Trophoblast cell (in vitro differentiated cells and primary cell): Measurements from ENCODE around the gene CMTR1.

ENCODE experiments used
- DNase-seq, 2 donors: peaks; one replicate each; pipeline ENCODE4 v3.0.0-alpha.2; 2016
- H2AFZ ChIP-seq: 2 replicates; pipeline ENCODE4 v1.6.1; 2013; ENCODE audit warnings: low read length, moderate library complexity, mild to moderate bottlenecking; ENCODE audit not compliant: insufficient read depth, poor library complexity
- H2AK5ac ChIP-seq: 2 replicates; pipeline ENCODE4 v1.6.1; 2013; ENCODE audit warnings: mild to moderate bottlenecking, low read length
- H2BK120ac ChIP-seq: 2 replicates; pipeline ENCODE4 v1.6.1; 2013; ENCODE audit warnings: low read length, mild to moderate bottlenecking, moderate library complexity; ENCODE audit not compliant: insufficient read depth, poor library complexity
- H2BK12ac ChIP-seq: 2 replicates; pipeline ENCODE4 v1.6.1; 2013; ENCODE audit warnings: mild to moderate bottlenecking, low read length, moderate library complexity
- H2BK5ac ChIP-seq: 2 replicates; pipeline ENCODE4 v1.6.1; 2013; ENCODE audit warnings: low read length, low read depth, moderate library complexity, mild to moderate bottlenecking; ENCODE audit not compliant: poor library complexity
- H3K14ac ChIP-seq: 2 replicates; pipeline ENCODE4 v1.6.1; 2013; ENCODE audit warnings: mild to moderate bottlenecking, low read length
- H3K18ac ChIP-seq: 2 replicates; pipeline ENCODE4 v1.6.1; 2013; ENCODE audit warnings: mild to moderate bottlenecking, low read length
- H3K23ac ChIP-seq: 2 replicates; pipeline ENCODE4 v1.6.1; 2013; ENCODE audit warnings: low read length
- H3K27ac ChIP-seq: 2 replicates; pipeline ENCODE4 v1.5.1; 2013; ENCODE audit warnings: low read depth, mild to moderate bottlenecking, inconsistent platforms, low read length, moderate library complexity
- H3K27me3 ChIP-seq: 2 replicates; pipeline ENCODE4 v1.6.1; 2013; ENCODE audit warnings: inconsistent platforms, mild to moderate bottlenecking, low read length, moderate library complexity; ENCODE audit not compliant: insufficient read depth
- H3K36me3 ChIP-seq, 2 experiments: 1 replicate in 1 of 2; 2 replicates in 1 of 2; pipeline ENCODE4 v1.6.1; 2013; ENCODE audit warnings: low read length in 2 of 2, mild to moderate bottlenecking in 2 of 2, moderate library complexity in 1 of 2; ENCODE audit not compliant: insufficient read depth in 2 of 2, control insufficient read depth in 1 of 2
- H3K4ac ChIP-seq: 2 replicates; pipeline ENCODE4 v1.6.1; 2013; ENCODE audit warnings: low read depth, mild to moderate bottlenecking, low read length, moderate library complexity
- H3K4me1 ChIP-seq, 2 experiments: 1 replicate in 1 of 2; 2 replicates in 1 of 2; pipeline ENCODE4 v1.6.1; 2013; ENCODE audit warnings: low read length in 2 of 2, mild to moderate bottlenecking in 2 of 2, moderate library complexity in 1 of 2; ENCODE audit not compliant: insufficient read depth in 2 of 2, control insufficient read depth in 1 of 2
- H3K4me2 ChIP-seq: 2 replicates; pipeline ENCODE4 v1.6.1; 2013; ENCODE audit warnings: inconsistent platforms, mild to moderate bottlenecking, low read length, moderate library complexity
- H3K4me3 ChIP-seq: 2 replicates; pipeline ENCODE4 v1.5.1; 2013; ENCODE audit warnings: mild to moderate bottlenecking, low read depth, low read length, inconsistent platforms
- H3K79me1 ChIP-seq: one replicate; pipeline ENCODE4 v1.6.1; 2013; ENCODE audit warnings: low read length
- H3K79me2 ChIP-seq: 2 replicates; pipeline ENCODE4 v1.6.1; 2013; ENCODE audit warnings: low read length, mild to moderate bottlenecking; ENCODE audit not compliant: control insufficient read depth, insufficient read depth, poor library complexity
- H3K9ac ChIP-seq: 2 replicates; pipeline ENCODE4 v1.6.1; 2013; ENCODE audit warnings: mild to moderate bottlenecking, low read length
- H3K9me3 ChIP-seq: 2 replicates; pipeline ENCODE4 v1.6.1; 2013; ENCODE audit warnings: low read depth, mild to moderate bottlenecking, control low read depth, inconsistent platforms, low read length; ENCODE audit not compliant: insufficient read depth
- H4K12ac ChIP-seq: 2 replicates; pipeline ENCODE4 v1.6.1; 2013; ENCODE audit warnings: low read depth, mild to moderate bottlenecking, low read length, moderate library complexity
- H4K8ac ChIP-seq: 2 replicates; pipeline ENCODE4 v1.6.1; 2013; ENCODE audit warnings: low read depth, mild to moderate bottlenecking, low read length, moderate library complexity
- H4K91ac ChIP-seq: one replicate; pipeline ENCODE4 v1.6.1; 2013; ENCODE audit warnings: low read depth, mild to moderate bottlenecking, low read length, moderate library complexity
- WGBS: extraction: QIAGEN DNeasy Blood & Tissue Kit; methylation state at CpG from one replicate; pipeline ENCODE4 v1.1.7; 2013; ENCODE audit warnings: missing lambda C conversion rate; ENCODE audit not compliant: insufficient read length, insufficient coverage; ENCODE audit errors: extremely low coverage; 5-methylcytosine and 5-hydroxymethylcytosine counted together

CMTR1 gene

GRCh38 chr6:37519461-37519860 is 86.4 kb downstream of the CMTR1 start:
- Histone ChIP-seq H3K14ac (no peak overlapping the region), H4K8ac (no peak overlapping the region), H2AFZ (no peak overlapping the region), H3K79me2 (no peaks in the 10 kb centered on the region), H4K91ac (no peak overlapping the region), H3K36me3 (no peaks in the 10 kb centered on the region), H3K9ac (no peak overlapping the region), H3K18ac (no peak overlapping the region), H3K4me3 (no peak overlapping the region), H3K27ac (no peak overlapping the region), H3K4ac (no peak overlapping the region), H3K23ac (no peak overlapping the region), H3K4me1 (peaks cover 0 to 2% of the 10 kb centered on the region in 2 experiments), H2BK12ac (no peak overlapping the region), H2BK120ac (no peak overlapping the region), H3K79me1 (no peaks in the 10 kb centered on the region), H2AK5ac (no peak overlapping the region), H3K4me2 (no peak overlapping the region), H3K9me3 (no peaks in the 10 kb centered on the region), H3K27me3 (peaks cover 2% of the 10 kb centered on the region), H4K12ac (no peak overlapping the region), H2BK5ac (no peak overlapping the region)
- WGBS, result no CpG with 5 or more reads among the region's 5 CpGs
- DNase-seq, result no peak

GRCh38 chr6:37520926-37521325 is 87.9 kb downstream of the CMTR1 start:
- Histone ChIP-seq H3K4ac (no peak overlapping the region), H3K36me3 (no peaks in the 10 kb centered on the region), H3K9me3 (no peaks in the 10 kb centered on the region), H4K12ac (no peak overlapping the region), H3K9ac (no peak overlapping the region), H3K23ac (no peak overlapping the region), H2BK5ac (no peak overlapping the region), H3K4me2 (no peak overlapping the region), H3K4me1 (no peaks in the 10 kb centered on the region), H2BK12ac (no peak overlapping the region), H3K79me2 (no peaks in the 10 kb centered on the region), H3K27me3 (peaks cover 2% of the 10 kb centered on the region), H3K4me3 (no peak overlapping the region), H2AFZ (no peak overlapping the region), H4K91ac (no peak overlapping the region), H2BK120ac (no peak overlapping the region), H2AK5ac (no peak overlapping the region), H3K79me1 (no peaks in the 10 kb centered on the region), H4K8ac (no peak overlapping the region), H3K18ac (no peak overlapping the region), H3K14ac (no peak overlapping the region), H3K27ac (no peak overlapping the region)
- no peak for DNase-seq
- no CpG with 5 or more reads among the region's 6 CpGs for WGBS

DNA sequence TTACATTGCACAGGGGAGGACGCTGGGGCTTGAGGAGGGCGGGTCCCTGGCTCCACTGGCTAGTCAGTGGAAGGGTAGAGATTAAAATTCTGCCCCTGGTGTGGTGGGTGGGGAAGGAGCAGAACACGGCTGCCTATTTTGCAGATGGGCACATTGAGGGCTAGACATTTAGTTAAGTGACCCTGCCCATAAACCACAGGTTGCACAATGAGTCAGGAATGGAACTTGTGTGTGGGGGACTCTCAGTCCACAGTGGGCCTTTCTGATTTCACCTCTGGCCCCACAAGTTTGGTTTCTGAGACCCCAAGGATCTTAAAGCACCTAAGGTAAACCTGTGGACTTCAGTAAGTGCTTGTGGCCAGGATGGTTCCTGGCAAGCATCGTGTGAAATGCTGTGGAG is 88.7 kb downstream of the CMTR1 start:
- no peak for DNase-seq

GRCh38 chr6:37522836-37523235 is 89.8 kb downstream of the CMTR1 start:
- no peak for DNase-seq
- Histone ChIP-seq H3K4me1 (no peaks in the 10 kb centered on the region), H3K9me3 (no peaks in the 10 kb centered on the region), H2BK120ac (no peak overlapping the region), H2BK12ac (no peak overlapping the region), H4K12ac (no peak overlapping the region), H2AK5ac (no peak overlapping the region), H3K27ac (no peak overlapping the region), H3K4me2 (no peak overlapping the region), H4K91ac (no peak overlapping the region), H3K18ac (no peak overlapping the region), H3K23ac (no peak overlapping the region), H3K14ac (no peak overlapping the region), H2AFZ (no peak overlapping the region), H3K4me3 (no peak overlapping the region), H3K4ac (no peak overlapping the region), H3K79me2 (no peaks in the 10 kb centered on the region), H3K79me1 (no peaks in the 10 kb centered on the region), H3K36me3 (no peaks in the 10 kb centered on the region), H2BK5ac (no peak overlapping the region), H3K27me3 (peaks cover 2% of the 10 kb centered on the region), H3K9ac (no peak overlapping the region), H4K8ac (no peak overlapping the region)
- no CpG with 5 or more reads among the region's 3 CpGs for WGBS

More for the DNA sequence above, 88.7 kb downstream of the CMTR1 start:
- Histone ChIP-seq H3K4me3 (no peak overlapping the region), H3K4me1 (no peaks in the 10 kb centered on the region), H2AFZ (no peak overlapping the region), H3K9ac (no peak overlapping the region), H2BK12ac (no peak overlapping the region), H3K18ac (no peak overlapping the region), H2BK5ac (no peak overlapping the region), H4K91ac (no peak overlapping the region), H3K27me3 (peaks cover 2% of the 10 kb centered on the region), H3K79me1 (no peaks in the 10 kb centered on the region), H3K4ac (no peak overlapping the region), H3K4me2 (no peak overlapping the region), H3K79me2 (no peaks in the 10 kb centered on the region), H4K12ac (no peak overlapping the region), H2AK5ac (no peak overlapping the region), H3K9me3 (no peaks in the 10 kb centered on the region), H2BK120ac (no peak overlapping the region), H3K14ac (no peak overlapping the region), H3K36me3 (no peaks in the 10 kb centered on the region), H4K8ac (no peak overlapping the region), H3K27ac (no peak overlapping the region), H3K23ac (no peak overlapping the region)
- no CpG with 5 or more reads among the region's 4 CpGs for WGBS
